Muscle of leg (tissue), 11 donors: Measurements from ENCODE around the gene SH3BP4. TPM values are rescaled to one million over a fixed set of nuclear protein-coding genes. Genes with fewer than 3 reads are reported as not detected.
"Not testable (repeated sequence)": the region's sequence is repeated elsewhere in the genome, so short reads cannot be mapped to it uniquely, and the experiment has no call there.

ENCODE experiments used
- DNase-seq: peaks from one replicate; pipeline ENCODE4 v3.0.0; 2013
- H3K27ac ChIP-seq: one replicate; pipeline ENCODE4 v1.5.1; 2013; ENCODE audit warnings: mild to moderate bottlenecking, low read length, control low read depth
- H3K27me3 ChIP-seq: one replicate; pipeline ENCODE4 v1.6.1; 2013; ENCODE audit warnings: low read length; ENCODE audit not compliant: control insufficient read depth, insufficient read depth
- H3K36me3 ChIP-seq: one replicate; pipeline ENCODE4 v1.6.1; 2013; ENCODE audit warnings: low read length; ENCODE audit not compliant: control insufficient read depth, insufficient read depth
- H3K4me1 ChIP-seq: one replicate; pipeline ENCODE4 v1.6.1; 2013; ENCODE audit warnings: low read length; ENCODE audit not compliant: control insufficient read depth, insufficient read depth
- H3K4me3 ChIP-seq: one replicate; pipeline ENCODE4 v1.5.1; 2013; ENCODE audit warnings: low read length, control low read depth
- H3K9me3 ChIP-seq: replicated peaks from 2 replicates; pipeline ENCODE4 v1.6.1; 2013; ENCODE audit warnings: low read depth, low read length; ENCODE audit not compliant: control insufficient read depth
- WGBS: methylation state at CpG from one replicate; pipeline ENCODE4 v1.1.5; 2013; ENCODE audit warnings: missing lambda C conversion rate; ENCODE audit not compliant: insufficient coverage; 5-methylcytosine and 5-hydroxymethylcytosine counted together
- polyA plus RNA-seq, 8 donors: library from polyadenylated mRNA; unstranded; fragments of 120-200 nt; gene quantifications; one replicate each; pipeline versions ENCODE4 v1.2.1 to v1.2.3, GENCODE V29; 2013; ENCODE audit warnings: inconsistent platforms in 1 of 8, low replicate concordance in 1 of 8; ENCODE audit not compliant: insufficient read length in 8 of 8, insufficient read depth in 1 of 8
- total RNA-seq: library from RNA; stranded (reverse); fragments of 120-200 nt; gene quantifications from one replicate; pipeline ENCODE4 v1.2.4, GENCODE V29; 2013

Gene SH3BP4
- total and polyA plus RNA-seq, 9 donors = 10.2 to 20.4 (median 14.8) TPM

DNA sequence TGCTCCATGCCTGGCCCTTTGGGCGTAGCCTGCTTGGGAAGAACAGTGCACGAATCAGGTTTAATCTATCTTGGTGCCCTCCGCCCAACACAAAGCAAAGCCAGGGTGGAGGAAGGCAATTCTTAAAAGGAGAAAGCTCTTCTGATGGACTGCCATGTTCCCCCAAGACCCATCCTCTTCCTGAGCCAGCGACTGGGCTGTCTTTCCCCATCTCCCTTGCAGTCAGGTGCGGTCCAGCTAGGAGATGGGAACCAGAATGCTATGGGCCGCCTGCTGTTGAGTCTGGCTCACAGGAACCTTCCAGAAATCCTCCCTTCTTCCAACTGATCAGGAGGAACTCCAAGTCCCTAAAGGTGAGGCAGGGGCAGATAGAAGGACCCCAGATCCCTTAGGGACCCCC lies 105.0 kb downstream of the SH3BP4 start:
- H3K27me3 ChIP-seq = no peaks in the 10 kb centered on the region
- peaks cover 11% of the 10 kb centered on the region for H3K36me3 ChIP-seq
- peaks cover 24% of the 10 kb centered on the region for H3K4me1 ChIP-seq
- no peak for DNase-seq
- 84% methylated on average over 3 of the region's 6 CpGs for WGBS
- H3K4me3 ChIP-seq = no peak overlapping the region
- no peak overlapping the region for H3K27ac ChIP-seq
- H3K9me3 ChIP-seq = peaks cover 2% of the 10 kb centered on the region

GRCh38 chr2:235057616-235058015 lies 105.8 kb downstream of the SH3BP4 start:
- H3K4me3 ChIP-seq, H3K27me3 ChIP-seq, H3K36me3 ChIP-seq, H3K27ac ChIP-seq, DNase-seq, H3K9me3 ChIP-seq: not testable (repeated sequence)
- no CpG with 5 or more reads among the region's 3 CpGs for WGBS
- H3K4me1 ChIP-seq = peaks cover 16% of the 10 kb centered on the region

DNA sequence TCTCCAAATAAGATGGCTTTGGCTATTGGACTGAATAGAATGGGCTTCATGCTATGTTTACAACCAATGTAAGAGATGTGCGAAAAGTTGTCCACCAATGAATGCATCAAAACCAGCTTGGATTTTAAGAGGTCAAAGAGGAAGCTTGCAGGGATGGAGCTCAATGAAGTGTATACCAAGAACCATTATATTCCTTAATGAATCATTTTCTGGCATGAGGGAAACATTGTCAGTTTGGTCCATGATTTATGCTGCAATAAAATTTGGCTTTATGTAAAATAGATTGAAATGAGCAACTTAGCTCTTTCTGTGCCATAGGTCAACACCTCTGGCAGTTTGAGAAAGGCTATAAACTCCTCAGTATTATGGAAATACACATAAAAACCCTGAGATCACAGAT lies 107.3 kb downstream of the SH3BP4 start:
- H3K27me3 ChIP-seq = no peaks in the 10 kb centered on the region
- no peak overlapping the region for H3K4me3 ChIP-seq
- H3K36me3 ChIP-seq = peaks cover 9% of the 10 kb centered on the region
- WGBS = 86% methylated on average over 1 of the region's 1 CpG
- peaks cover 22% of the 10 kb centered on the region for H3K4me1 ChIP-seq
- DNase-seq = no peak
- H3K27ac ChIP-seq = no peak overlapping the region
- peaks cover 2% of the 10 kb centered on the region for H3K9me3 ChIP-seq

DNA sequence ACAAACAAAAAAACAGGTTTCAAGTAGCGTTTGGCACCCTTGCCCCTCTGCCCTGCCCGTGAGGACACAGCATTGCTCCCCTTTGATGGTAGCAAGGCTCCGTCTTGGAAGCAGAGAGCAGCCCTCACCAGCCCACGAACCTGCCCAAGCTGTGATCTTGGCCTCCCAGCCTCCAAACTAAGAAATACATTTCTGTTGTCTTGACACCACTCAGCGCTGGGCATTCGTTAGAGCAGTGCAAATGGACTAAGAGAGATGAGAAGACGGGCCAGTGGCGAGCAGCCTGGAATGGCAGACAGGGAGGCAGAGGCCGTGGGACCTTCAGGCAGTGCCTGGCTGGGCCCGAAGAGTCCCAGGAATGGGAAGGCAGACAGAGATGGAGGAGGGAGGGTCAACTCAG lies 109.8 kb downstream of the SH3BP4 start:
- H3K27ac ChIP-seq = no peak overlapping the region
- peaks cover 7% of the 10 kb centered on the region for H3K4me1 ChIP-seq
- H3K36me3 ChIP-seq = no peaks in the 10 kb centered on the region
- H3K9me3 ChIP-seq = peaks cover 2% of the 10 kb centered on the region
- 84% methylated on average over 7 of the region's 10 CpGs for WGBS
- no peaks in the 10 kb centered on the region for H3K27me3 ChIP-seq
- DNase-seq = no peak
- no peak overlapping the region for H3K4me3 ChIP-seq

- Histone ChIP-seq H3K9me3 (no peaks in the 10 kb centered on the region), H3K4me1 (peaks cover 7% of the 10 kb centered on the region), H3K36me3 (no peaks in the 10 kb centered on the region), H3K27me3 (no peaks in the 10 kb centered on the region), H3K4me3 (no peak overlapping the region), H3K27ac (peak overlapping the region; percentile 69)
- peak; percentile 38 for DNase-seq
- 45% methylated on average over 17 of the region's 17 CpGs for WGBS
These were observed 111.7 kb downstream of the SH3BP4 start for GRCh38 chr2:235063471-235063961.

DNA sequence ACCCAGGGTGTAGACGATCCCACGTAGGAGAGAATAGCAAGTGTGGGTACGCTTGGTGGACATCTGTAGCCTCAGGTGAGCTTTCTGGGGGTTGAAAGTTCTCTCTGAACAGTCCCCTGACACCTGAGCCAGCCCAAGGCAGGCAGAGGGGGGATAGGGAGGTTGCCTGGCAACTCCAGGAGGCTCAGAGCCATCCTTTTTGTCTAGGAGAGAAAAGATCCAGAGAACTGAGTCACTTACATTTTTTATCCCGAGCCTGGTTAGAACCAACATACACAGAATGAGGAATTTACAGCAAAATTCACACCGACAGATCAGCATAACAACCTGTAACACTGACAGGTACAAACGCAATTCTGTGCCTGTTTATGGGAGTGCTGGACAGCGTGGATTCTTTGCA lies 113.2 kb downstream of the SH3BP4 start:
- peaks cover 7% of the 10 kb centered on the region for H3K4me1 ChIP-seq
- 83% methylated on average over 1 of the region's 7 CpGs for WGBS
- H3K27ac ChIP-seq = no peak overlapping the region
- H3K4me3 ChIP-seq = no peak overlapping the region
- no peaks in the 10 kb centered on the region for H3K9me3 ChIP-seq
- no peaks in the 10 kb centered on the region for H3K36me3 ChIP-seq
- no peak for DNase-seq
- no peaks in the 10 kb centered on the region for H3K27me3 ChIP-seq

DNA sequence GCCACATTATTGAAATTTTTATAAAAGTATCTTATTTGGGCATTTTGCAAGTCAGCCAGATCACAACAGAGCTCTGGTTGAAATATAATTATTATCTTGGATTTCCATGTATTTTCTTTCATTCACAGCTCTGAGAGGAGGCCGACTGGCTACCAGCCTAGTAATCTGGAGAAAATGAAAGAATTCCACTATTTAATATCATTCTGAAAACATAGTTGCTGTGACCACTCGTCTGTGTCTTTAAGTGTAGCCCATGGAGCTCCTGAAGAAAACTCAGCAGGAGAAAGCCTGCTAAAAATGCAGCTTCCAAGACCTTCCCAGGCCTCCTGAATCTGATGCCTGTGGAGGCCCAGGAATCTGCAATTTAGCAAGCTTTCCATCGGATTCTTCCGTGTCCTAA lies 114.7 kb downstream of the SH3BP4 start:
- Histone ChIP-seq H3K27ac (no peak overlapping the region), H3K36me3 (no peaks in the 10 kb centered on the region), H3K4me3 (no peak overlapping the region), H3K27me3 (no peaks in the 10 kb centered on the region), H3K4me1 (peaks cover 7% of the 10 kb centered on the region), H3K9me3 (no peaks in the 10 kb centered on the region)
- WGBS = no CpG with 5 or more reads among the region's 4 CpGs
- no peak for DNase-seq

GRCh38 chr2:235066895-235067294 lies 115.1 kb downstream of the SH3BP4 start:
- Histone ChIP-seq H3K27me3 (no peaks in the 10 kb centered on the region), H3K36me3 (no peaks in the 10 kb centered on the region), H3K27ac (no peak overlapping the region), H3K4me1 (peaks cover 7% of the 10 kb centered on the region), H3K9me3 (no peaks in the 10 kb centered on the region), H3K4me3 (no peak overlapping the region)
- DNase-seq = no peak
- WGBS = 39% methylated on average over 2 of the region's 4 CpGs

DNA sequence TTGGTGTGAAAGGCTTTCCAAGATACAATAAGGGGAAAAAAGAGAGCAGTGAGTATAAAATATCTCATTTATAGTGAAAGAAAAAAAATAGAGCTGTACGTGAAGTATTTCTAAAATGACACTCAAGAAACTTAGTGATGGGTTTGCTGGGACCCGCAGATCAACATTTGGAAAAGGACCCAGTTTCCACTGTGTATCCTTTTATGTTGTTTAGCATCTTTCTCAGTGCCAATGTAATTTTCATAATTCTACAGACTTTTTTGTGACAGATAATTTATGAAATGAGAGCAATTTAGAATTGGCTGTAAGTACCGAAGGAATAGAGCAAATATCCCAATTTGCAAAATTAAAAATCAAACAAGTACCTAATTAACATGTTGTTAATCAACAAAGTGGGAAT lies 116.9 kb downstream of the SH3BP4 start:
- Histone ChIP-seq H3K4me1 (peaks cover 6% of the 10 kb centered on the region), H3K27ac (no peak overlapping the region), H3K9me3 (no peaks in the 10 kb centered on the region), H3K36me3 (no peaks in the 10 kb centered on the region), H3K27me3 (no peaks in the 10 kb centered on the region), H3K4me3 (no peak overlapping the region)
- no CpG with 5 or more reads among the region's 3 CpGs for WGBS
- DNase-seq = no peak

GRCh38 chr2:235070063-235070706 lies 118.4 kb downstream of the SH3BP4 start:
- no peaks in the 10 kb centered on the region for H3K9me3 ChIP-seq
- no peak for DNase-seq
- no peaks in the 10 kb centered on the region for H3K36me3 ChIP-seq

More at GRCh38 chr2:235070063-235070706, 118.4 kb downstream of the SH3BP4 start:
- Histone ChIP-seq H3K4me1 (no peaks in the 10 kb centered on the region), H3K27me3 (no peaks in the 10 kb centered on the region), H3K4me3 (no peak overlapping the region), H3K27ac (no peak overlapping the region)
